ENCODE results near the gene FGF12.

FGF12 gene

DNA sequence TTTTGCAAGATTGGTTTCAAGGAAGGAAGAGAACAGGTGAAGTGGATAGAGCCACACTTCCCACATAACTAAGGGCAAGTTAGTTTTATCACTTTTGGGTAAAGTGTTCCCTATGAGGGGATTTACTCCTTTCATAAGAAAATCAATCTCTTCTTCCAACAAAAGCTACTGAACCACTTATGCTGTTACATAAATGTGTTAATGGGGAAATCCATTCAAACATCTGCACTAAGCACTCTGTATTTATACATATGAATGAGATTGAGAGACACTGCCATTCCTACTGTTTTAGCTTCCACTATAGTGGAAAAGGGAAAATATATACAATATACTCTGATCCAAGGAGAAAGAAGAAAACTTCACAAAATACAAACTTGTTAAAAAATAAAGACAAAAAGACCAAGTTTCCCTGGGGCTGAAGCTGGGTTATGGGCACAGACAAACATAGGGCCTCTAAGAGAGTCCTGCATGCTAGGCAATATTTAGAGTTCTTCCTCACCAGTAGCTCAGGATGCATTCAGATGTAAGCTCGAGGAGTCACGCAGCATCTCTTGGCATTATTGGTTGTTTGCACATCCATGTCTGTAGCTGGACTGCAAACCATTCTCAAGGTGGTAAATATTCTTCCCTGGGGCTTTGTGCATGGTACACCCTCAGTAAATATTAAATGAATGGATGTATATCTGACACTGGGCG lies 454.2 kb downstream of the FGF12 start:
- Histone ChIP-seq H3K9ac (ENCODE audit: low read depth, low read length) (no peak overlapping the region), H3K4me1 (ENCODE audit: control insufficient read depth, insufficient read depth, low read length) (peaks cover 6% of the 10 kb centered on the region), H3K36me3 (ENCODE audit: control insufficient read depth, insufficient read depth, low read length) (no peaks in the 10 kb centered on the region), H3K27me3 (ENCODE audit: control insufficient read depth, insufficient read depth, low read length) (no peaks in the 10 kb centered on the region), H3K4me3 (ENCODE audit: low read depth, low read length) (no peak overlapping the region), H3K9me3 (ENCODE audit: control insufficient read depth, insufficient read depth, low read length) (no peaks in the 10 kb centered on the region)

DNA sequence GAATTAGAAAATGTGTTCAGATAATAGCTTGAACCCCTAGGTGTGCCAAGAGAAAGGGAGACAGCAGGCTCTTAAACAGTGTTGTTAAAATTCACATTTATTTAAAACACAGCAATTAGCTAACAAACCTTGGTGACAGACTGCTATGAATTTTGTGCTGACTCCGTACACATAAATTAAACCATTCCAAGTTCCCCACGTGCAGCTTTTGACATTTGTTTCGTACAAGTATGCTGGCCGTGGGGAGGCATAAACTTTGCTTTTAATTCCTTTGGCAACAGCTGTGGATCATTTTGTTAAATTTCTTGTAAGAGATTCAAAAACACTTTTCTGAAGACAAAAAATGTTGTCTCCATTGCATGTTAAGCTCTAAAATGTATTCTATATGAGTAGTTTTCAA lies 465.3 kb downstream of the FGF12 start:
- H3K36me3 ChIP-seq (ENCODE audit: control insufficient read depth, insufficient read depth, low read length): no peaks in the 10 kb centered on the region
- no peaks in the 10 kb centered on the region for H3K27me3 ChIP-seq (ENCODE audit: control insufficient read depth, insufficient read depth, low read length)
- H3K4me3 ChIP-seq (ENCODE audit: low read depth, low read length): no peak overlapping the region
- H3K9ac ChIP-seq (ENCODE audit: low read depth, low read length): no peak overlapping the region
- H3K9me3 ChIP-seq (ENCODE audit: control insufficient read depth, insufficient read depth, low read length): no peaks in the 10 kb centered on the region
- H3K4me1 ChIP-seq (ENCODE audit: control insufficient read depth, insufficient read depth, low read length): no peaks in the 10 kb centered on the region

DNA sequence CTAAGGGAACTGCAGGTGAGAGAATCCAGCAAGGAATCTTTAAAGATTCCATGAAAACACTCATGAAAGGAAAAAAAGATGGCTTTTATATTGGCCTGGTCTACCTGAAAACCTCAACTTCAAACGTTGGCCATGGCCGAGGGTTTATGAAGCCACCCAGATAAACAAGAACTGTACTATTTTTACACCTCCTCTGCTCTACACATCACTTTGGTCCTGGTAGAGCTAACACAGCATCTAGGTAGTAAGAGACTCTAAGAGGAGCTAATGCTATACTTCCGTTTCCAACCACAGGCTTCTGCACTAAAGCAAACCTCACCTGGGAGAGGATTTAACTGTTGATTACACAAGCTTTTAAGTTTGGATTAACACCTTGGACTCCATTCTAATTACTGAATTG lies 466.2 kb downstream of the FGF12 start:
- Histone ChIP-seq H3K9ac (ENCODE audit: low read depth, low read length) (no peak overlapping the region), H3K4me1 (ENCODE audit: control insufficient read depth, insufficient read depth, low read length) (no peaks in the 10 kb centered on the region), H3K9me3 (ENCODE audit: control insufficient read depth, insufficient read depth, low read length) (no peaks in the 10 kb centered on the region), H3K36me3 (ENCODE audit: control insufficient read depth, insufficient read depth, low read length) (no peaks in the 10 kb centered on the region), H3K27me3 (ENCODE audit: control insufficient read depth, insufficient read depth, low read length) (no peaks in the 10 kb centered on the region), H3K4me3 (ENCODE audit: low read depth, low read length) (no peak overlapping the region)

DNA sequence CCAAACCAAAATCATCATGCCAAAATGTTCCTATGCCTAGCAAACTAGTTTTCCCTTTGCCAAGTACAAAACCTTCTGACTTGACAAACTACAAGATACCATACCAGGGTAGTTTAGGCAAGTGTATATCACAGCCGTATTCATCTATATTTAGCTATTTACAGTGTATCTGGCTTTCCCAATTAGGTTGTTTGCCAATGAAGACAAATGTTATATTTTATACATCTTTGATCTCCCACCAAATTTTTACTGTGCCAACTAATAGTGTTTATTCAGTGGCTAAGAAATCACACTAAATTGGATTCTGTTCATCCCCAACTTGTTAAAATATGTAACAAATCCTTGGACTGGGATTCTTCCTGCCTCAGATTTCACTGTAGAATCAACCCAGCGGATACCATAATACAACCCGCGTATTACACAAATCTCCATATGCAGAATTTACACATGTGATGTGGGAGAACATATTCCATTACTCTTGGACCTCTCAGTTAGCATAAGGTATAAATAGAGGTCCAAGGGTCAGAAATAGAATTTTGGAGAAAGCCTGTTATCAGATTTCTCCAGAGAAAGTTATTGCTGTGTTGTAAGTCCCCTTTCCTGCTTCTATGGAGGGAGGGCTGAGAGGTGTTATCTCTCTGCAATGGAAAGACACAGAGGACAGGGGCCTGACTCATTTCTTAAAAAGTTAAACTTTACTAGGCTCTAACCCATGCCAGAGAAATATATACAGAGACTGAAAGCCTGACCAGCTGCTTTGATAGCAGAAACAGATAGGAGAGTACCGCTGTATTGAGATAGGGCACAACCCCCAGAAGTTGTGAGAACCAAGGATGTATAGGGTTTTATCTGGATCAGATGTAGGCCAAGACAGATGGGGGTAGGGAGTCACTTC lies 467.0 kb downstream of the FGF12 start:
- H3K4me1 ChIP-seq (ENCODE audit: control insufficient read depth, insufficient read depth, low read length): no peaks in the 10 kb centered on the region
- no peak overlapping the region for H3K4me3 ChIP-seq (ENCODE audit: low read depth, low read length)
- H3K27me3 ChIP-seq (ENCODE audit: control insufficient read depth, insufficient read depth, low read length): no peaks in the 10 kb centered on the region
- no peaks in the 10 kb centered on the region for H3K36me3 ChIP-seq (ENCODE audit: control insufficient read depth, insufficient read depth, low read length)
- no peak overlapping the region for H3K9ac ChIP-seq (ENCODE audit: low read depth, low read length)
- H3K9me3 ChIP-seq (ENCODE audit: control insufficient read depth, insufficient read depth, low read length): no peaks in the 10 kb centered on the region

DNA sequence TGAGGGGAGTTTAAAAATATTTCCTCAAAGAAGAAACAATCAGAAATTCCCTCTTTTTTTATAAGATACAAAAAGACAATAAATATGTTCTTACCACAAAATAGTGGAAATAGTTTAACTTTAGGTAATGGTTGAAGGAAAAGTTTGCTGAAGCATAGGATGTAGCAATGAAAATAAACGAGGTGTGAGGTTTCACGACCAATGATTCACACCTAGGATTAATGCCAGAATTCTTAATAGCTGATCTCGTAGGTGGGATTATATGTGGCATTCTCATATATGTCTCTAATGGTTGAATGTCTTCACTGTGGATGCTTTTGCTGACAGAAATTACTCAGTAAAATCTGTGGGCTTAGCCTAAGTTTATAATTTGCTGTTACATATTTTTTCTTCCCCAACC lies 467.7 kb downstream of the FGF12 start:
- H3K4me1 ChIP-seq (ENCODE audit: control insufficient read depth, insufficient read depth, low read length): no peaks in the 10 kb centered on the region
- no peaks in the 10 kb centered on the region for H3K27me3 ChIP-seq (ENCODE audit: control insufficient read depth, insufficient read depth, low read length)

DNA sequence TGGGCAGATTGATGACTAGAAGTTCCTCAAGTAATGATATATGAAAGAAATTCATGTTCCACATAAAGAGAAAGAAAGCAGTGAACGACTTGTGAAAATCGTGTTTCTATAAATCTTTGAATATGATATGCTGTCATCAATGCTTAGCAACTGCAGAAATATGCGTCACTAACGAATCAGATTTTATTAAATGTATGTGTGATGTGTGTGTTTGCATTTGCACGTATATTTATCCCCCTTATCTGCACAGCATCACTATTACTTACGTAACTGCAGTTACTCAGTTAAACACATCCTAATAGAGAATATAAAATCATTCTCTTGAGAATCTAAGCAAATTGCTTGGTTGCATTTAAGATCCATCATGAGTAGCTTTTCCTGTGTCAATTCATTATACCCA lies 468.6 kb downstream of the FGF12 start:
- H3K4me3 ChIP-seq (ENCODE audit: low read depth, low read length): no peak overlapping the region
- no peaks in the 10 kb centered on the region for H3K36me3 ChIP-seq (ENCODE audit: control insufficient read depth, insufficient read depth, low read length)
- H3K9ac ChIP-seq (ENCODE audit: low read depth, low read length): no peak overlapping the region
- no peaks in the 10 kb centered on the region for H3K4me1 ChIP-seq (ENCODE audit: control insufficient read depth, insufficient read depth, low read length)
- H3K27me3 ChIP-seq (ENCODE audit: control insufficient read depth, insufficient read depth, low read length): no peaks in the 10 kb centered on the region
- no peaks in the 10 kb centered on the region for H3K9me3 ChIP-seq (ENCODE audit: control insufficient read depth, insufficient read depth, low read length)

More for the DNA sequence above, 467.7 kb downstream of the FGF12 start:
- H3K9ac ChIP-seq (ENCODE audit: low read depth, low read length): no peak overlapping the region
- no peaks in the 10 kb centered on the region for H3K9me3 ChIP-seq (ENCODE audit: control insufficient read depth, insufficient read depth, low read length)
- no peaks in the 10 kb centered on the region for H3K36me3 ChIP-seq (ENCODE audit: control insufficient read depth, insufficient read depth, low read length)
- no peak overlapping the region for H3K4me3 ChIP-seq (ENCODE audit: low read depth, low read length)

DNA sequence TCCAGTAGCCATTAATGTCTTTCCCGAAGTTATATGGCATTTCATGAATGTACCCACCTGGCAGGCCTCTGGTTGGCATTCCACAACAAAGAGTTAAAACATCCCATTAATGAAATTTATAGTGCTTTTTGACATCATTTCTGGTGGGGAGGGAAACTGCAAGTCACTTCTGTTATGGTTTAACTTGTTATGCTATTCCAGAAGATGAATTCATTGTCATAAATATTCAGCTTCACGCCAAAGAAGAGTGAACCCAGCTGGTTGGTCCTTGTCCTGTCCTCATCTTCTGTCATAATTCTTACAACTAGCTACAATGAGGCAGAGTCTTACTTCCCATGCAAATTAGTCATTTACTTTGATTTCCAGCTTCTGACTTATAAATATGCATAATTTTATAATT lies 471.5 kb downstream of the FGF12 start:
- Histone ChIP-seq H3K9me3 (ENCODE audit: control insufficient read depth, insufficient read depth, low read length) (no peaks in the 10 kb centered on the region), H3K9ac (ENCODE audit: low read depth, low read length) (no peak overlapping the region), H3K27me3 (ENCODE audit: control insufficient read depth, insufficient read depth, low read length) (no peaks in the 10 kb centered on the region), H3K4me1 (ENCODE audit: control insufficient read depth, insufficient read depth, low read length) (no peaks in the 10 kb centered on the region), H3K4me3 (ENCODE audit: low read depth, low read length) (no peak overlapping the region), H3K36me3 (ENCODE audit: control insufficient read depth, insufficient read depth, low read length) (no peaks in the 10 kb centered on the region)

DNA sequence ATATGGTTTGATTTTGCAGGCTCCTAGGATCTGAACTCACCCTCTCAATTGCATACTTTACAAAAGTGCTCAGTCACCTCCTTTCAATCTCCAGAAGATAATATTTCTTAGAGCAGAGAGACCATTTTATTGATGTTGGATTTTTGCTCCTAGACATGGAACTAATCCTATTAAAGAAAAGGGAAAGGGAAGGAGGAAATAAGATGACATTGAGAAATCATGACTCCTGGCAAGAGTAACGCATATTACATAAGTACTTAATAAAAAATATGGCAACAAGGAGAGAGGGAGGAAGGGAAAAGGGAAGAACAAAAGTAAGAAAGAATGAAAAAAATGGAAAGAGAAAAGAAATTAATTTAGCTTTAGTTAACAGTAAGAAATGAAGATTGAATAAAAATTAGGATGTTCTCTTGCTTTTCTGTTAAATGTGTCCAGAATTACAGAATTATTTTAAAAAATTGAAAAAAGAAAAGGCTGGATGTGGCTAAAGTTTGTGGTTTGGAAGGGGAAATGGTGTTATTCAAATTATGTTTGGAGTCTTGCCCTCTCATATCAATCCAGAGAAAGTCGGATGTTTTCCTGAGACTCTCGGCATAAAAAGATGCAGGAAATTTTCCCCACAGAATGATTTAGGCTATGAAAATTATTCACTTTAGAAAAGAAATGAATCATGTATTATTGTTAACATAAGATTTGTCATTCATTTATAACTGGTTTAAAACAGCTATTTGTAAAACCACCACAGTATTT lies 474.0 kb downstream of the FGF12 start:
- no peaks in the 10 kb centered on the region for H3K9me3 ChIP-seq (ENCODE audit: control insufficient read depth, insufficient read depth, low read length)
- no peak overlapping the region for H3K4me3 ChIP-seq (ENCODE audit: low read depth, low read length)
- no peaks in the 10 kb centered on the region for H3K27me3 ChIP-seq (ENCODE audit: control insufficient read depth, insufficient read depth, low read length)
- no peaks in the 10 kb centered on the region for H3K36me3 ChIP-seq (ENCODE audit: control insufficient read depth, insufficient read depth, low read length)
- H3K9ac ChIP-seq (ENCODE audit: low read depth, low read length): no peak overlapping the region
- peaks cover 3% of the 10 kb centered on the region for H3K4me1 ChIP-seq (ENCODE audit: control insufficient read depth, insufficient read depth, low read length)

DNA sequence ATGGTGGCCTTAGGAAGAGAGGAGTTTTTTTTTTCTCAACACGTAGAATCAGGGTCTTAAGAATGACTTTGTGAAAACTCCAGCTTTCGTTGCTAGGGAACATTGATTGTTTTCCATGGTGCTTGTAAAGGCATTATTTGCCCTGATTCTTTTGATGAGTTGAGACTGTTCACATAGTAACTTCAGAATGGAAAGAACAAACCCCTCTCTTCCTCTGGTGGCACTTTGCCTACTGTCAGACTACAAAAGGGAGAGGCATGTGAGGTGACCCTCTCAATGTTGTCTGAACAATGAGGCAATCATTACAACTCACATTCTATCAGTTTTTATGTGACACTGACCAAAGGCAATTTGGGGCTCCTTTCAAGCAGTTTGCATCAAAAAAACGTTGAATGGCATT lies 477.8 kb downstream of the FGF12 start:
- Histone ChIP-seq H3K9ac (ENCODE audit: low read depth, low read length) (no peak overlapping the region), H3K36me3 (ENCODE audit: control insufficient read depth, insufficient read depth, low read length) (no peaks in the 10 kb centered on the region), H3K27me3 (ENCODE audit: control insufficient read depth, insufficient read depth, low read length) (no peaks in the 10 kb centered on the region), H3K4me3 (ENCODE audit: low read depth, low read length) (no peak overlapping the region), H3K9me3 (ENCODE audit: control insufficient read depth, insufficient read depth, low read length) (no peaks in the 10 kb centered on the region), H3K4me1 (ENCODE audit: control insufficient read depth, insufficient read depth, low read length) (peaks cover 3% of the 10 kb centered on the region)

DNA sequence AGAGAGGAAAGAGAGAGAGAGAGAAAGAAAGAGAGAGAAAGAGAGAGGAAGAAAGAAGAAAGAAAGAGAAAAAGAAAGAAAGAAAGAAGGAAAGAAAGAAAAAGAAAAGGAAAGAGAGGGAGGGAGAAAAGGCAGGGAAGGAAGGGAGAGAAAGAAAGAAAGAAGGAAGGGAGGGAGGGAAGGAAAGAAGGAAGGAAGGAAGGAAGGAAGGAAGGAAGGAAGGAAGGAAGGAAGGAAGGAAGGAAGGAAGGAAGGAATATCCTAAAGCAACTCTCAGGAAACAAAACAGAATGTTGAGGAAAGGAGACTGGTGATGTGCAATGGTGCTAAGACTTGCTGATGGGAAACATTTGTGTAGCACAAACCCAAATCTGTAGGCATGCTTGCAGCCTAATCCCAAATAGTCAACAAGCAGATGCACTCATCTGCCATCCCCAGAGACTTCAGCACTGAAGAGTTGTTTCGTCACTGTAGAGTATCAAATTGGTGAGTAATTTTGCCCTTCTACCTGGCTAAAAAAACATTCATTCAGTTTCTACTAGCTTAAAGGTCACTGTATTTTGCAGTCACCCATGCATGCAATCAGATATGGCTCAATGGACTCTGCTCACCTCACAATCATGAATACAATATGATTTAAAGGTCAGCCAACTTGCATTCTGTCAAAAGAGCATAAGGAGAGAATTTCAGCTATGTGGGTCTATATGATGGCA lies 480.3 kb downstream of the FGF12 start:
- Histone ChIP-seq H3K4me3 (ENCODE audit: low read depth, low read length) (no peak overlapping the region), H3K27me3 (ENCODE audit: control insufficient read depth, insufficient read depth, low read length) (no peaks in the 10 kb centered on the region), H3K36me3 (ENCODE audit: control insufficient read depth, insufficient read depth, low read length) (no peaks in the 10 kb centered on the region), H3K9ac (ENCODE audit: low read depth, low read length) (no peak overlapping the region), H3K9me3 (ENCODE audit: control insufficient read depth, insufficient read depth, low read length) (no peaks in the 10 kb centered on the region), H3K4me1 (ENCODE audit: control insufficient read depth, insufficient read depth, low read length) (peaks cover 3% of the 10 kb centered on the region)

DNA sequence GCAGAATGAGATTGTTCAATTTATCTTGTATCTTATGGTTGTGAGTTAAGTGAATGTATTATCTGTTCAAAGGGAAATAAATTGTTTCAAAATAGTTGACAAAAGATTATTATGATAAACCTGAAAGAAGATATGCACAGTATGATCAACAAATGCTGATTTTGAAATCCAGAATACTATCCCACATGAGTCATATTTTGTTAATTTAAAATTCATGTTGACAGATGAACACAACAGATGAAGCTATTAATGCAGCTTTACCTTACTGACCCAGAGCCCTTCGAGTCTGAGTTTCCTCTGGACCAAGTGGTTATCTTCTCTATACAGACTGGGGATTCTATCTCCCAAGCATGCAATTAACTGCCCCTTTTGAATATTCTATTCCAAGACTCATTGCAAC lies 482.8 kb downstream of the FGF12 start:
- no peak overlapping the region for H3K9ac ChIP-seq (ENCODE audit: low read depth, low read length)
- no peak overlapping the region for H3K4me3 ChIP-seq (ENCODE audit: low read depth, low read length)
- H3K4me1 ChIP-seq (ENCODE audit: control insufficient read depth, insufficient read depth, low read length): peaks cover 10% of the 10 kb centered on the region
- H3K9me3 ChIP-seq (ENCODE audit: control insufficient read depth, insufficient read depth, low read length): no peaks in the 10 kb centered on the region
- no peaks in the 10 kb centered on the region for H3K36me3 ChIP-seq (ENCODE audit: control insufficient read depth, insufficient read depth, low read length)
- no peaks in the 10 kb centered on the region for H3K27me3 ChIP-seq (ENCODE audit: control insufficient read depth, insufficient read depth, low read length)
